HUES48 (cell line): ENCODE data around the gene RCAN2.

Experiments used
- H3K27ac ChIP-seq: one replicate; pipeline ENCODE4 v1.7.0; 2013; ENCODE audit warnings: low read depth, low read length, inconsistent platforms
- H3K27me3 ChIP-seq: 2 replicates; pipeline ENCODE4 v1.6.1; 2013; ENCODE audit warnings: mild to moderate bottlenecking, low read length; ENCODE audit not compliant: control insufficient read depth, insufficient read depth
- H3K36me3 ChIP-seq: 2 replicates; pipeline ENCODE4 v1.6.1; 2013; ENCODE audit warnings: low read length; ENCODE audit not compliant: control insufficient read depth, insufficient read depth
- H3K4me1 ChIP-seq: 2 replicates; pipeline ENCODE4 v1.6.1; 2013; ENCODE audit warnings: mild to moderate bottlenecking, low read length; ENCODE audit not compliant: control insufficient read depth, insufficient read depth
- H3K4me3 ChIP-seq: 2 replicates; pipeline ENCODE4 v1.5.1; 2013; ENCODE audit warnings: mild to moderate bottlenecking, low read depth, low read length
- H3K9ac ChIP-seq: 2 replicates; pipeline ENCODE4 v1.6.1; 2013; ENCODE audit warnings: mild to moderate bottlenecking, low read depth, low read length, moderate library complexity
- H3K9me3 ChIP-seq: 2 replicates; pipeline ENCODE4 v1.6.1; 2013; ENCODE audit warnings: low read length; ENCODE audit not compliant: control insufficient read depth, insufficient read depth

RCAN2 gene

DNA sequence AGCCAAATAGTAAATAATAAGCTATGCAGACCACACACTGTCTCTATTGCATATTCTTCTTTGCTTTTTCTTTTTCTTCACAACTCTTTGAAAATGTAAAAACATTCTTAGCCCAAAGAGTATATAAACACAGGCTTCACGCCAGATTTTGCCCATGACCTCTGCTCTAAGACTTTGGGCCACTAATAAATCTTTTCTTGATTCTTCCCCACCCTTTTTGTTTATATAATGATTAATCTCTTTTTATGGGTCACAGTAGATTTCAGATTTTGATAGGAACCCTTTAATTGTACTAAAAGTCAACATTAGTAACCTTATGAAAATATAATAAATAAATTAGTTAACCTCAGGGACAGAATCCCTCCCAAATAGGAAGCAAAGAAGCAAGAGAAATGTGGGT lies 304.7 kb downstream of the RCAN2 start:
- Histone ChIP-seq H3K27ac (no peak overlapping the region), H3K27me3 (no peaks in the 10 kb centered on the region), H3K4me1 (no peaks in the 10 kb centered on the region), H3K9me3 (no peaks in the 10 kb centered on the region), H3K36me3 (no peaks in the 10 kb centered on the region), H3K9ac (no peak overlapping the region), H3K4me3 (no peak overlapping the region)

DNA sequence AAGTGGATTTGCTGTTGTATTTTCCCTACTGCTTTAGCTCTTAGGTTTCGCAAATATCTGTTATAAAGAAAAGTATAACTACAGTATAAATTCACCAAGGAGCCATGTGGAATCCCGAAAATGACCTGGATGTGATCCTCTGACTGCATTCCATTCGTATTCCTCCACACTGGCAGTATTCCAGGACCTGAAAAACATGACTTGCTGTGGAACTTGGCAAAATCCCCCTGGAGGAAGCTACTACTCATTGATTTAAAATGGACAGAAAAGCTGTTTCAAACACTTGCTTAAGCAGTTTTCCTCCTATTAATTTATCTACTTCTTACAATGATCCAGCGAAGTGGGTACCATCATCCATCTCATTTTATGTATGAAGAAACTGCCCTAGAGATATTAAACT lies 307.1 kb downstream of the RCAN2 start:
- H3K9ac ChIP-seq = no peak overlapping the region
- H3K36me3 ChIP-seq = no peaks in the 10 kb centered on the region
- H3K9me3 ChIP-seq = no peaks in the 10 kb centered on the region
- no peaks in the 10 kb centered on the region for H3K27me3 ChIP-seq
- H3K4me3 ChIP-seq = no peak overlapping the region
- H3K27ac ChIP-seq = no peak overlapping the region
- H3K4me1 ChIP-seq = no peaks in the 10 kb centered on the region

DNA sequence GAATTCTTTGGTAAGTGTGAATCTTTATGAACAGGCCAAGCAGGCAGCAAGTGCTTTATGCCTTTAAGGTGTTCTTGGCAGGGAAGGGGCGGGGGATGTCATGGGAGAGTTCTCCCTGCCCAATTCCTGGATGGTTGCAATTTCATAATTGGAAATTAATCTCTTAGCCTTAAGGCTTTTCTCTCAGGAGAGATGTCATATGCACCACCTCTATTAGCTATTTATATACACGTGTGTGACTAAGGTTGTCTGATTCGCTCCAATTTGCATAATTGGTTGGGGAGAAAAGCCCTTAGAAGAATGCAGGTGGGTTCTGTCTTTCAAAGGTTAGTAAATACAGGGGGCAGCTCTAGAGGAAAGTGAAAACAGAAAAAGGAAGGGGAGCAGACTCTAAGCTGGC lies 315.3 kb downstream of the RCAN2 start:
- no peak overlapping the region for H3K9ac ChIP-seq
- H3K27ac ChIP-seq = no peak overlapping the region
- H3K4me3 ChIP-seq = no peak overlapping the region
- peaks cover 5% of the 10 kb centered on the region; the same call in 1 of the 2 replicates for H3K4me1 ChIP-seq
- no peaks in the 10 kb centered on the region for H3K9me3 ChIP-seq
- H3K27me3 ChIP-seq = no peaks in the 10 kb centered on the region
- H3K36me3 ChIP-seq = no peaks in the 10 kb centered on the region

DNA sequence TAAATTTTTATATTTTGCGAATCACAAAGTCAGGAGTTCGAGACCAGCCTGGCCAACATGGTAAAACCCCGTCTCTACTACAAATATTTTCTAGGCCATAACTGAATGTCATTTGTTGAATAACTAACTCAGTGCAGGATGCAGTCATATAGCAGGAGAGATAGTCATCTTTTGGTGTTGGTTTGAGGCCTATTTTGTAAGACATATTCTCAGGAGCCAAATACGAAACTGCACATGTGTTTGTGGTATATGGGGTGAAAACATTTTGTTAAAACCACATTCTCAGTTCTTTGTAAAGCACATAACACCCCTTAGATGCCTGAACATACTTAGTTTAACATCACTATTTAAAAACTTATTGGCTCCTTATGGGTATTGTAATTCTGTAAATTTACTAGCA lies 315.8 kb downstream of the RCAN2 start:
- H3K4me1 ChIP-seq = peaks cover 5% of the 10 kb centered on the region; the same call in 1 of the 2 replicates
- no peak overlapping the region for H3K27ac ChIP-seq
- no peak overlapping the region for H3K9ac ChIP-seq
- no peaks in the 10 kb centered on the region for H3K27me3 ChIP-seq
- H3K9me3 ChIP-seq = no peaks in the 10 kb centered on the region
- no peaks in the 10 kb centered on the region for H3K36me3 ChIP-seq
- H3K4me3 ChIP-seq = no peak overlapping the region

DNA sequence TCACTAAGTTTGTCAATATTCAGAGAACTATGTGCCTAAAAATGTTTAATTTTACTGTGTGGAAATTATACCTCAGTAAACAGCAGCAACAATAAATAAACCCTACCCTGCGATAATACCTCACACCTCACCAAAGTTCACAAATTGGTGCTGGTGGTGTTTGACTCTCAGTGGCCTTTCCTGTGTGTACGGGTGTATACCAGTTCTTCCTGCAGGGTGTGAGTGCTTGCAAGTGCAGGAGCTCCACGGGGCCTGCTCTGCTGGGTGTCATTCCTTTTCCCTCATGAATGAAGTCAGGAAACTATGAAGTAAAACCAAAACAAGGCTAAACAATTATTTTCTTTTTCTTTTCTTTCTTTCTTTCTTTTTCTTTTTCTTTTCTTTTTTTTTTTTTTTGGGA lies 316.3 kb downstream of the RCAN2 start:
- Histone ChIP-seq H3K4me3 (no peak overlapping the region), H3K27me3 (no peaks in the 10 kb centered on the region), H3K9ac (no peak overlapping the region), H3K27ac (no peak overlapping the region), H3K36me3 (no peaks in the 10 kb centered on the region), H3K4me1 (peaks cover 9% of the 10 kb centered on the region), H3K9me3 (no peaks in the 10 kb centered on the region)

DNA sequence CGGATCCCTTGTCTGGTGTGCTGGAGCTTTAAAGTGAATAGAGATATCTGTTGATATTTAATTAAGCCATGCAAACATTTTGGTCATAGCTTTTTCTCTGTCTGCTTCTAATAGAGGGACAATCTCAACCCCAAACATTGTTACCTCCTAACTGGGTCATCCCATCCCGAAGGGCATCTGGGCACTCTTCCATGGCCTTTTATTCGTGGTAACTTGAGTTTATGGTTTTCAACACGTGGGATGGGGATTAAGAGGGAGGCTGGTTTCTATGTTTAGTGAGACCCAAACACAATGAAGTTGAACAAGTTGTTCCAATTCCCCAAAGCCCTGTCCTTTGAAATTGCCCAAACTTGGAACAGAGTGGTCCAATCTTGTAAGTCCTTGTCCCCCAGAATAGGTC lies 319.1 kb downstream of the RCAN2 start:
- Histone ChIP-seq H3K27ac (no peak overlapping the region), H3K9ac (no peak overlapping the region), H3K9me3 (no peaks in the 10 kb centered on the region), H3K4me1 (peaks cover 12% of the 10 kb centered on the region), H3K36me3 (peaks cover 7% of the 10 kb centered on the region), H3K27me3 (no peaks in the 10 kb centered on the region), H3K4me3 (no peak overlapping the region)
